ENCODE results near the gene CA12.

The CA12 gene

GRCh38 chr15:63385911-63386531, 4.4 kb upstream of the CA12 start:
- no peak overlapping the region for H3K4me3 ChIP-seq (ENCODE audit: low read depth, low read length)
- no peak for TF ChIP-seq CTCF (IDR thresholded peaks at IDR 0.05; ENCODE audit: borderline replicate concordance, insufficient read depth, low read depth, low read length)

GRCh38 chr15:63384906-63385305, 3.3 kb upstream of the CA12 start:
- no peak overlapping the region for H3K4me3 ChIP-seq (ENCODE audit: low read depth, low read length)
- no peak for TF ChIP-seq CTCF (IDR thresholded peaks at IDR 0.05; ENCODE audit: borderline replicate concordance, insufficient read depth, low read depth, low read length)

- H3K4me3 ChIP-seq (ENCODE audit: low read depth, low read length): no peak overlapping the region
- no peak for TF ChIP-seq CTCF (IDR thresholded peaks at IDR 0.05; ENCODE audit: borderline replicate concordance, insufficient read depth, low read depth, low read length)
These were observed 1.5 kb upstream of the CA12 start for GRCh38 chr15:63382966-63383710.

- H3K4me3 ChIP-seq (ENCODE audit: low read depth, low read length): no peak overlapping the region
- no peak for TF ChIP-seq CTCF (IDR thresholded peaks at IDR 0.05; ENCODE audit: borderline replicate concordance, insufficient read depth, low read depth, low read length)
These were observed 801 bp downstream of the CA12 start for GRCh38 chr15:63380808-63381282.

- H3K4me3 ChIP-seq (ENCODE audit: low read depth, low read length): no peak overlapping the region
- TF ChIP-seq CTCF (IDR thresholded peaks at IDR 0.05; ENCODE audit: borderline replicate concordance, insufficient read depth, low read depth, low read length): no peak
These were observed 1.4 kb downstream of the CA12 start for GRCh38 chr15:63380151-63380807.

GRCh38 chr15:63379492-63380150, 2.0 kb downstream of the CA12 start:
- H3K4me3 ChIP-seq (ENCODE audit: low read depth, low read length): no peak overlapping the region
- TF ChIP-seq CTCF (IDR thresholded peaks at IDR 0.05; ENCODE audit: borderline replicate concordance, insufficient read depth, low read depth, low read length): no peak
